Stimulated activated CD8-positive, alpha-beta memory T cell treated with anti-CD3 and anti-CD28 coated beads, Interleukin-15, amount 100 ng/mL, for 1 hour (primary cell): Measurements from ENCODE around the gene ASPHD1.
A peak's percentile ranks its signal among the peaks of the same experiment; 100 is the strongest.
"Not testable (repeated sequence)": the region's sequence is repeated elsewhere in the genome, so short reads cannot be mapped to it uniquely, and the experiment has no call there.

ENCODE experiments used
- DNase-seq: peaks from one replicate; pipeline ENCODE4 v3.0.0-alpha.2; 2020; ENCODE audit warnings: low read depth

ASPHD1 gene

GRCh38 chr16:29900102-29900887, at the start of gene ASPHD1:
Gene ASPHD1, plus strand, starts transcription at chr16:29900488. Its CDS starts 484 bp downstream, at chr16:29900972.
- DNase-seq = no peak

GRCh38 chr16:29850998-29851397, 49.3 kb upstream of the ASPHD1 start:
- DNase-seq = no peak

- no peak for DNase-seq
Measured at GRCh38 chr16:29852654-29853053, 47.6 kb upstream of the ASPHD1 start.

DNA sequence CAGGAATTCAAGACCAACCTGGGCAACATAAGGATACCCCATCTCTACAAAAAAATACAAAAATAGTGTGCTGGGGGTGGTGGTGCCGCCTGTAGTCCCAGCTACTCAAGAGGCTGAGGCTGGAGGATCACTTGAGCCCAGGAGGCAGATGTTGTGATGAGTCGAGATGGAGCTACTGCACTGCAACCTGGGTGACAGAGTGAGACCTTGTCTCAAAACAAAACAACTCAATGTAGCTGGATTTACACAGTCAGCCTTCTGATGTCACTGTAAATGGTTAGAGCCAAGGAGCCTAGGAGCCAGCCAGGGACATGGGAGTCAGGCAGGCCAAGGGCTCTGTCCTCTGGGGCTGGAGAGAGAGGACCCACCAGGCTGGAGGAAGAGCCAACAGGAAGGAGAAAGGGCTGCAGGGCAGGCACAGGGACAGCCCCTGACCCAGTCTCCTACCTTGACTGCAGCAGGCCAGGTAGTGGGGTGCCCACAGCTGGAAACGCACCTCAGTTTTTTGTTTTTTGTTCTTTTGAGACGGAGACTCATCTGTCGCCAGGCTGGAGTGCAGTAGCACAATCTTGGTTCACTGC, 45.7 kb upstream of the ASPHD1 start:
- DNase-seq = no peak

- no peak for DNase-seq
Measured at GRCh38 chr16:29857133-29857760, 43.0 kb upstream of the ASPHD1 start.

DNA sequence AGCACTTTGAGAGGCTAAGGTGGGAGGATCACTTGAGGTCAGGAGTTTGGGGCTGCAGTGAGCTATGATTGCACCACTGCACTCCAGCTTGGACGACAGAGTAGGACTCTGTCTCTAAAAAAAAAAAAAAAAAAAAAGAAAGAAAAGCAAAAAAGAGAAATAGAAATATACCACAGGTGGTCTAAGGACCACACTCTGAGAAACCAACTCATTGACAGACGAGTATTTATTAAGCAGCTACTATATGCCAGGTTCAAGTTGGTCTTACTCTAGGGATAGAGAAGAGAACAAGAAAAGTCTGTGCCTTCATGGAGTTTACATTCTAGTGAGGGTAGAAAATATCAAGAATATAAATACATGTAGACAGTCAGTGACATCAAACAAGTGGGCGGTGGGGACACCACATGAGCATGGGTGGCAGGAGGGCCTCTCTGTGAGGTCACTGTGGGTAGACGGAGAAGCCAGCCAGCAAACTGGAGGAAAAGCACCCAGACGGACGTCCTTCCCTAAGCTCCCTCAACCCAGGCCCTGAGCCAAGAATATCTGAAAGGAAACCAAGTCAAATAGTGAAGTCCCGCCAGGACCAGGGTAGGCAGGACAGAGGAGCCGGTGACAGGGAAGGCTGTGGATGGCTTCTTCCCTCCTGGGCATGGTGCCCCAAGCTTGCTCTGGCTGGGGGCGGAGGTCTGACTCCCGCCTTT, 42.0 kb upstream of the ASPHD1 start:
- DNase-seq = no peak

- DNase-seq = no peak
Measured at GRCh38 chr16:29858974-29859373, 41.3 kb upstream of the ASPHD1 start.

- DNase-seq = no peak
Measured at GRCh38 chr16:29860218-29860617, 40.1 kb upstream of the ASPHD1 start.

GRCh38 chr16:29862383-29862883, 37.9 kb upstream of the ASPHD1 start:
- no peak for DNase-seq

GRCh38 chr16:29862884-29863668, 37.2 kb upstream of the ASPHD1 start, which contains the start of gene CDIPT:
Gene CDIPT, minus strand, starts transcription at chr16:29863226. Its CDS starts 369 bp downstream, at chr16:29862857.
- peak; percentile 85 for DNase-seq

- DNase-seq = no peak
Measured at GRCh38 chr16:29863669-29863984, 36.7 kb upstream of the ASPHD1 start.

- no peak for DNase-seq
Measured at GRCh38 chr16:29864205-29864604, 36.1 kb upstream of the ASPHD1 start.

GRCh38 chr16:29868396-29869009, 31.8 kb upstream of the ASPHD1 start:
- DNase-seq = no peak

DNA sequence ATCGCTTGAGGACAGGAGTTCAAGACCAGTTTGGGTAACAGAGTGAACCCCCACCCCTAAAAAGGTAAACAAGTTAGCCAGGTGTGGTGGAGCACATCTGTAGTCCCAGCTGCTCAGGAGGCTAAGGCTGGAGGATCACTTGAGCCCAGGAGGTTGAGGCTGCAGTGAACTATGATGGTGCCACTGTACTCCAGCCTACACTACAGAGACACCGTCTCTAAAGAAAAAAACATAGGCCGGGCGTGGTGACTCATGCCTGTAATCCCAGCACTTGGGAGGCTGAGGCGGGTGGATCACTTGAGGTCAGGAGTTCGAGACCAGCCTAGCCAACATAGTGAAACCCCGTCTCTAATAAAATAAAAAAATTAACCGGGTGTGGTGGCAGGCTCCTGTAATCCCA, 31.2 kb upstream of the ASPHD1 start:
- DNase-seq = not testable (repeated sequence)

DNA sequence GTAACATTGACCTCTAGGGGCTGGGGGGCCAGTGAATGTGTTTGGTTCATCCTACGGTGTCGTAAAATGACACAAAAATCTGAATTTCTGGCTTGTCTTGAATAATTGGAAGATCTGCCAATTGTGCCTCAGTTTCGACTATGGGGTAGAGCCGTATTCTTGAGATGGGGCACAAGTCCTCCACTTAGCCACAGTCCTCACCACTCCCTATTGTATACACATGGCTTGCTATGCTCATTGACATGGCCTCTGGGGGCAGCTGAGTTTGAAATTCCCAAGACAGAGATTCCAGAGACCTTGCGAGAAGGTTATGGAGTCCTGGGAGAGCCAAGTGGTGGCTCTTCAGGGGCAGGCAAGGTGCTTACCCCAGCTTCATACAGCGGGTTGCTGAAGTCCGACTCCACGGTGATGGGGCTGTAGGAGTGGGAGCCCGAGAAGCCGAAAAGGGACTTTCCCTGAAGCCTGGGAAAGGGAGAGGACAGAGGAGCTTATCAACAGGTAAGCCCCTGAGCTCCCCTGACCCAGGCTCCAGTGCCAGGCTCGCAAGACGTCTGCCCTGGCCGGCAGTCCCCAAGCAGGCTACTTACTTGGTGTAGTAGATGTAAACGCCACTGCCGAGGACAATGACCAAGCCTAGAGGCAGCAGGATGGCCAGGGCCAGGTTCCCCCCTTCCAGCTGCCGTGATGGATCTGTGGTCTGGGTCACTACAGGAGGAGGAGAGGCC, 28.3 kb upstream of the ASPHD1 start:
- no peak for DNase-seq

- DNase-seq = no peak
Measured at GRCh38 chr16:29873319-29873718, 27.0 kb upstream of the ASPHD1 start.

DNA sequence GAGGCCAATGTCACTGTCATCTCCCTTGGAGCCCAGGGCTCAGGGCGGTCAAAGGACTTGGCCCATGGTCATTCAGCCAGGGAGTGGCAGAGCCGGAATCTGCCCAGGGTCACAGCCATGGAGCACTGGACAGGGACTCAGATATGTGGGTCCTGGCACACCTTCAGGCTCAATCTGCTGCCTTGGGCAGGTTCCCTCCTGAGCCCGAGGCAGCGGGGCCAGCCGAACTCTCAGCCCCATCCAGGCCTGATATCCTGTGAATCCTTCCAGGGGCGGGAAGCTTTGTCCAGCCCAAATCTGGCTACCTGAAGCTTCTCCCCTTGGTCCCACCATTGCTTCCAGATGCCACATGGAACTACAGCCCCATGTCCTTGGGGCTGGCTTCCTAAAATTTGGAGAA, 25.1 kb upstream of the ASPHD1 start:
- no peak for DNase-seq

DNA sequence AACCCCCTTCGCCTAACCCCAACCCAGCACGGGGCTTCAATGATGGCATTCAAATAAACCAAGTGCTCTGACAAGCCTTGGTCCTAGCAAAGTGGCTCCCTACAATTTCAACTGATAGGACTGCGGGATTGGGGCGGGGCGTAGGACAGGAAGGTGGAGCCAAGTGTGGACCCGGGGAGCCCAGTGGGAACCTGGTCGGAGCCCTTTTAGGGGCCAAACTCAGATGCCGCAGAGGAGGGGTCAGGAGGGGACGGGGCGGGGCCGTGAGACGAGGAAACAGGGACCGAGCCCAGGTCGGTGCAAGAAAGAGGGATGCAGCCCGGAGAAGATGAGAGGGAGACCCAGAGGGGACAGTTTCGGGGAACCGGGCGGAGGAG, 24.1 kb upstream of the ASPHD1 start:
- DNase-seq = no peak

GRCh38 chr16:29876594-29877249, 23.6 kb upstream of the ASPHD1 start:
- DNase-seq = no peak
